Transverse colon (tissue), 4 donors: Measurements from ENCODE around the gene DHX40. TPM values are rescaled to one million over a fixed set of nuclear protein-coding genes. Genes with fewer than 3 reads are reported as not detected.

ENCODE experiments used
- DNase-seq: peaks from one replicate; pipeline ENCODE4 v3.0.0-alpha.2; 2019
- H3K27ac ChIP-seq, 4 donors: fragments of 200-600 bp; sonication (generic); 2 replicates each; pipeline ENCODE4 v1.5.1; 2016 to 2018; ENCODE audit warnings: inconsistent platforms in 4 of 4
- H3K27me3 ChIP-seq: fragments of 200-600 bp; sonication (generic); 2 replicates; pipeline ENCODE4 v1.5.1; 2017; ENCODE audit warnings: inconsistent platforms
- H3K36me3 ChIP-seq, 4 donors: fragments of 200-600 bp; sonication (generic); 2 replicates each; pipeline ENCODE4 v1.5.1; 2017 to 2019; ENCODE audit warnings: inconsistent platforms in 4 of 4
- H3K4me1 ChIP-seq, 4 donors: fragments of 200-600 bp; sonication (generic); 2 replicates each; pipeline ENCODE4 v1.5.1; 2017 to 2020; ENCODE audit warnings: inconsistent platforms in 4 of 4
- H3K4me3 ChIP-seq, 4 donors: fragments of 200-600 bp; sonication (generic); 1 replicate in 1 of 4; 2 replicates in 3 of 4; pipeline versions ENCODE4 v1.5.1 to v1.6.1; 2017 to 2019; ENCODE audit warnings: inconsistent platforms in 4 of 4
- H3K9me3 ChIP-seq, 2 donors: fragments of 200-600 bp; sonication (generic); 2 replicates each; pipeline ENCODE4 v1.5.1; 2017 to 2019; ENCODE audit warnings: inconsistent platforms in 2 of 2
- EP300 ChIP-seq: sonication (generic); formaldehyde crosslinking; IDR thresholded peaks from one replicate; pipeline ENCODE4 v1.6.1; 2017; ENCODE audit warnings: antibody characterized with exemption, low read depth
- POLR2A ChIP-seq: fragments of 450-650 bp; IDR thresholded peaks from one replicate; pipeline ENCODE4 v1.6.1; 2016; ENCODE audit warnings: antibody characterized with exemption, mild to moderate bottlenecking, moderate library complexity
- POLR2AphosphoS5 ChIP-seq, 3 donors: sonication (generic); formaldehyde crosslinking; IDR thresholded peaks; one replicate each; pipeline ENCODE4 v1.6.1; 2016; ENCODE audit warnings: antibody characterized with exemption in 3 of 3
- WGBS, 2 donors: methylation state at CpG; one replicate each; pipeline ENCODE4 v1.1.5; 2018; ENCODE audit warnings: low coverage in 1 of 2; 5-methylcytosine and 5-hydroxymethylcytosine counted together
- in situ Hi-C, 4 donors: fragments of 200-750 bp; cut with MboI; loops; one replicate each; pipeline versions ENCODE4 v1.15.0 to v1.15.1; 2017; ENCODE audit warnings: low sequenced_read_pairs in 3 of 4, low pct_ligation_motif_present in 1 of 4, low pct_unique_long_range_greater_than_20kb in 1 of 4
- intact Hi-C: fragments of 100-400 bp; cut with DNase I; formaldehyde crosslinking; loops from one replicate; pipeline ENCODE4 v1.15.1; 2023; ENCODE audit warnings: low total_unique reads
- total RNA-seq, 4 donors: library from RNA; depleted of rRNA; stranded (reverse); fragments of >200 nt; gene quantifications; one replicate each; pipeline ENCODE4 v1.1.0, GENCODE V29; 2016
- TF ChIP-seq, protein P1 (sequence below), 5 experiments: fragments of 200-600 bp in 3 of 5; fragments of 450-650 bp in 2 of 5; sonication (generic) in 3 of 5; IDR thresholded peaks; 1 replicate in 2 of 5; 2 replicates in 3 of 5; pipeline ENCODE4 v1.5.1; 2016 to 2017; ENCODE audit warnings: antibody characterized with exemption in 5 of 5, inconsistent platforms in 3 of 5, mild to moderate bottlenecking in 2 of 5, moderate library complexity in 1 of 5

Gene DHX40
- total RNA-seq, 4 donors from 2014 or later, result 6.0 to 30.2 (median 15.2) TPM

DNA sequence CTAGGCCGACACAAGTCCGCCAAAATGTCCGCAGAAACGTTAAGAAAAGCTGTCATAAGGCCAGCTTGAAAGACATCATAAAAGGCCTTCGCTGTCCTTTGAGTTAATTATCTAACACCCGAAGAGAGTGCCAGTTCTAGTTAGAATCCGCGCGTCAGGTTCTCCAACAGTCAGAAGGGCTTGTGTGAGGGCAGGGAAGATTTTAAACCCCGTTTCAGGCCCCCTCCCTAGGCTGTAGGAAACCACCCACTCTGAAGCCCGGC is 53.6 kb downstream of the DHX40 start:
- Histone ChIP-seq H3K27ac (peak overlapping the region; percentile 97 to 99 (median 98)), H3K4me3 (peak overlapping the region; percentile 64 to 95 (median 86)), H3K27me3 (no peaks in the 10 kb centered on the region), H3K4me1 (peaks cover 25 to 48% (median 37%) of the 10 kb centered on the region in 4 donors), H3K9me3 (no peaks in the 10 kb centered on the region), H3K36me3 (no peaks in the 10 kb centered on the region)
- in situ Hi-C loops (no loop called here), intact Hi-C loops (no loop called here)
- TF ChIP-seq, protein P1, sequence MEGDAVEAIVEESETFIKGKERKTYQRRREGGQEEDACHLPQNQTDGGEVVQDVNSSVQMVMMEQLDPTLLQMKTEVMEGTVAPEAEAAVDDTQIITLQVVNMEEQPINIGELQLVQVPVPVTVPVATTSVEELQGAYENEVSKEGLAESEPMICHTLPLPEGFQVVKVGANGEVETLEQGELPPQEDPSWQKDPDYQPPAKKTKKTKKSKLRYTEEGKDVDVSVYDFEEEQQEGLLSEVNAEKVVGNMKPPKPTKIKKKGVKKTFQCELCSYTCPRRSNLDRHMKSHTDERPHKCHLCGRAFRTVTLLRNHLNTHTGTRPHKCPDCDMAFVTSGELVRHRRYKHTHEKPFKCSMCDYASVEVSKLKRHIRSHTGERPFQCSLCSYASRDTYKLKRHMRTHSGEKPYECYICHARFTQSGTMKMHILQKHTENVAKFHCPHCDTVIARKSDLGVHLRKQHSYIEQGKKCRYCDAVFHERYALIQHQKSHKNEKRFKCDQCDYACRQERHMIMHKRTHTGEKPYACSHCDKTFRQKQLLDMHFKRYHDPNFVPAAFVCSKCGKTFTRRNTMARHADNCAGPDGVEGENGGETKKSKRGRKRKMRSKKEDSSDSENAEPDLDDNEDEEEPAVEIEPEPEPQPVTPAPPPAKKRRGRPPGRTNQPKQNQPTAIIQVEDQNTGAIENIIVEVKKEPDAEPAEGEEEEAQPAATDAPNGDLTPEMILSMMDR (IDR thresholded peaks at IDR 0.05), result peak in 1 of 5 experiments; percentile 3
- TF ChIP-seq POLR2AphosphoS5 (IDR thresholded peaks at IDR 0.05) (no peak), POLR2A (peak; percentile 94), EP300 (no peak)
- WGBS, 2 donors, result 0% methylated on average over 11 of the region's 11 CpGs; no CpG with 5 or more reads in 1 of the 2 donors
- DNase-seq, result no peak

DNA sequence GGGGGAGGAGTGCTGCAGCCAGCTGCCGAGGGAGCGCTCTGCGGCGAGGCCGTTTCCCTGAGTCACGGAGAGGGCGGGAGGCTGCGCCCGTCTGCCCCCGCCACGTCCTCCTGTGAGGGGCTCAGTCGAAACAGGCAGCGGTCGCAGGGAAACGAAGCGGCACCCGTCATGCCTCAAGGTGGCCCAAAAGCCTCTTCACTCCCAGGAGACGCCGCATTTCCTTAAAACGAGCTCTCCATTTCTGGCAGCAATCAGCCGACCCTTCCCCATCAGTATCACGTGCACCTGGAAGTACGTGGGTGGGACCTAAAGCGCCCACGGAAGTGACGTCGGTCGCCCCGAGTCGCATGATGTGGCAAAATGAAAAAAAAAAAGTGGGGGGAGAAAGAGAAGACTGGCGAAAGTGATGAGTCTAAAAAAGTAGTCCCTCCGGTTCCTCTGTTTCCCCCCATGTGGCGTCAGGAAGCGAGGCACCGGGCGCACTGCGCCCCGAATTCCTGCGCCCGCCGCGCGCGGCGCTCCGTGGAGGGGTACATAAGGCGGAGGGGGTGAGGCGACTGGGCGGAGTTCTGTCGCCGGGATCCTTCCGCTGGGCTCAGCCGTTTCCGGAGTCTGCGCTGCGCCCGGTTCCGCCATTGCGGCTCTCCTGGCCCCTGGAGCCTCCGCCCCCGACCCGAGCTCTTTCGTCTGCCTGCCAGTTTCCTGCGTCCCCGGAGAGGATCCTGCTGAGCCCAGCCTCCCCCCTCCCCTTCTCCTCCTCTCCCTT is 54.1 kb downstream of the DHX40 start, which contains the start of gene CLTC:
TSS of gene CLTC (plus strand) at position 598 of the 766 bp plus-strand sequence. CDS start 237 bp downstream, outside the sequence.
- no peaks in the 10 kb centered on the region for H3K36me3 ChIP-seq
- H3K9me3 ChIP-seq, result no peaks in the 10 kb centered on the region
- H3K4me3 ChIP-seq, result peak within 1 kb of the TSS; percentile 64 to 95 (median 86)
- in situ Hi-C loops, result no loop called here
- H3K4me1 ChIP-seq, result peaks cover 27 to 53% (median 39%) of the 10 kb centered on the region in 4 donors
- no peaks in the 10 kb centered on the region for H3K27me3 ChIP-seq
- peak within 1 kb of the TSS; percentile 97 to 99 (median 98) for H3K27ac ChIP-seq
- peak; percentile 94 for DNase-seq
- 1% methylated on average over 17 to 65 of the region's 65 CpGs for WGBS, 2 donors
- intact Hi-C loops, result no loop called here
- TF ChIP-seq EP300 (peak; percentile 81), POLR2A (peak; percentile 92), POLR2AphosphoS5 (IDR thresholded peaks at IDR 0.05) (peak; percentile 93 to 97 (median 95))
- TF ChIP-seq, protein P1 (IDR thresholded peaks at IDR 0.05), result peak in 2 of 5 experiments; percentile 12 to 25

DNA sequence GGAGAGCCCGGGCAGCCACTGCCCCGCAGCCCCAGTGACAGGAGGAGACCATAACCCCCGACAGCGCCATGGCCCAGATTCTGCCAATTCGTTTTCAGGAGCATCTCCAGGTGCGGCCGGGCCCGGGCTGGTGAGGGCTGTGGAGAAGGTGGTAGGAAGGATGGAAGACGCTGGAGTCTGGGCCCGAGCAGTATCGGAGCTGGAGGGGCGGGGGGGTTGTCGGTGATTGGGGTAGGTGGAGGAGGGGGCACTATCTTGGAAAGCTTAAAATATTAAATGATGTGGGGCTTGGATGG is 54.6 kb downstream of the DHX40 start:
- Histone ChIP-seq H3K9me3 (no peaks in the 10 kb centered on the region), H3K36me3 (no peaks in the 10 kb centered on the region), H3K27ac (peak overlapping the region; percentile 97 to 99 (median 98)), H3K27me3 (no peaks in the 10 kb centered on the region), H3K4me3 (peak overlapping the region; percentile 64 to 95 (median 86)), H3K4me1 (peaks cover 27 to 59% (median 41%) of the 10 kb centered on the region in 4 donors)
- DNase-seq, result no peak
- in situ Hi-C loops (no loop called here), intact Hi-C loops (no loop called here)
- TF ChIP-seq POLR2A (no peak), EP300 (no peak), POLR2AphosphoS5 (IDR thresholded peaks at IDR 0.05) (no peak)
- TF ChIP-seq, protein P1 (IDR thresholded peaks at IDR 0.05), result no peak
- WGBS, 2 donors, result 0% methylated on average over 11 of the region's 13 CpGs; no CpG with 5 or more reads in 1 of the 2 donors

DNA sequence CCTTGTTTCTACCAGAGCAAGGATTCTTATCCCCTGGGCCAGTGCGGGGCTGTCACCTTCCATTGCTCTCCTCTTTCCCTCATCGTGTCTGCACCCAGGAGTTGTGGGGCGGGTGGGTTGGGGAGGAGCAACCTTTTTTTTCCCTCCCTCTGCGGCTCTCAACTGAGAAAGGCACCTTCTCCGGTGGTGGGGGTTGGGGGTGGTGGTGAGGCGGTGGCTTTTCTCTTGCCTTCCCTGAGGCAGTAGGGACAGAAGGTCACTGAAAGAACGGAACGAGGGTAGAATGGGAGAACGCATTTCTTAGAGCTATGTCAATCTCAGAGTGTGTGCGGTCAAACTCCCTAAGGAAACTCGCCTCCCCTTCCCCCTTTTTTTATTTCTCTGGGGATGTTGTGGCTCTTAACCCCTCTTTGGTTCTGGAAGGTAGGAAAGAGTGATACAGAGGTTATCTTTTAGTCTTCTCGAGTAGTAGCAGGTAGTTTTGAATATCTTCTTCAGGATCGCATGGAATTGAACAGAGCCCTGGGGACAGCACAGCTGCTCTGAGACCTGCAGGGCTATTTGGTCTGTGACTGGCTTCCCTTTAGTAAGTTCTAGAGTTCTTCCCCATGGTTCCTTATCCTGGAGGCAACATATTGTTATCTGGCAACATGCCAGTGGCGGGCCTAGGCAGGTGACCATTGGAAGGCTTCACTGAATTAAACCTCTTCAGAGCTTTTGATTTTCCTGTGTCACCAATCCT is 55.3 kb downstream of the DHX40 start:
- TF ChIP-seq POLR2A, result no peak
- peak in 2 of 3 donors; percentile 12 to 21 for TF ChIP-seq POLR2AphosphoS5 (IDR thresholded peaks at IDR 0.05)
- peak overlapping the region; percentile 97 to 99 (median 98) for H3K27ac ChIP-seq
- H3K27me3 ChIP-seq, result no peaks in the 10 kb centered on the region
- H3K4me1 ChIP-seq, result peaks cover 27 to 65% (median 42%) of the 10 kb centered on the region in 4 donors
- intact Hi-C loops (no loop called here), in situ Hi-C loops (no loop called here)
- H3K36me3 ChIP-seq, result no peaks in the 10 kb centered on the region
- WGBS, 2 donors, result 0 to 1% methylated on average over 3 to 13 of the region's 14 CpGs
- peak overlapping the region; percentile 64 to 95 (median 86) for H3K4me3 ChIP-seq
- peak; percentile 49 for DNase-seq
- H3K9me3 ChIP-seq, result no peaks in the 10 kb centered on the region
